ENCODE results near the gene OLFM4. TPM values are rescaled to one million over a fixed set of nuclear protein-coding genes. Genes with fewer than 3 reads are reported as not detected.

Gene OLFM4
- total and polyA plus RNA-seq, 2 of the 8 experiments (the other 6 are each of a cell fraction or from before 2014, with no cell fraction given), result not detected

- no peaks in the 10 kb centered on the region for H3K4me1 ChIP-seq (replicated peaks in 1 of 4; ENCODE audit: control insufficient read depth in 3 of 4, insufficient read depth in 4 of 4, low read length in 3 of 4)
- no peak overlapping the region for H2BK20ac ChIP-seq (ENCODE audit: low read length)
- ChIA-PET POLR2A (ENCODE audit: partially characterized antibody) (no interaction called here), CTCF (ENCODE audit: partially characterized antibody) (interaction anchor here (0.7 to 4.4 kb wide), 9 partner anchors 9 to 217 kb away, joined by 3 to 30 read pairs (median 4); no protein-coding TSS in a partner anchor)
- H2BK12ac ChIP-seq (ENCODE audit: low read depth, low read length), result no peak overlapping the region
- H4K5ac ChIP-seq (ENCODE audit: insufficient read length, low read depth, low read length), result no peak overlapping the region
- H2AK5ac ChIP-seq (ENCODE audit: low read depth, low read length), result no peak overlapping the region
- no peaks in the 10 kb centered on the region for H3K79me1 ChIP-seq (ENCODE audit: low read depth, low read length)
- no peak overlapping the region for H3K18ac ChIP-seq (ENCODE audit: extremely low read depth, low read length)
- 91% methylated on average over 4 of the region's 4 CpGs; no CpG with 5 or more reads in 1 of the 2 experiments for WGBS, 2 experiments (ENCODE audit: extremely low coverage in 1 of 2, insufficient coverage in 1 of 2, insufficient read length in 1 of 2, insufficient replicate concordance in 2 of 2, low coverage in 1 of 2, low lambda C conversion rate in 2 of 2, missing lambda C conversion rate in 1 of 2)
- no peak overlapping the region for H2BK120ac ChIP-seq (replicated peaks; ENCODE audit: low read depth, low read length)
- no peak overlapping the region for H3K14ac ChIP-seq (ENCODE audit: insufficient read length)
- H3K9me3 ChIP-seq (ENCODE audit: insufficient read depth in 2 of 2, low read depth in 1 of 2, low read length in 1 of 2), result no peaks in the 10 kb centered on the region
- no peak overlapping the region for H3K27ac ChIP-seq (ENCODE audit: low read depth, low read length)
- no peak for TF ChIP-seq BRCA1 (IDR thresholded peaks at IDR 0.05; ENCODE audit: low read depth, low read length)
- TF ChIP-seq CEBPB (IDR thresholded peaks at IDR 0.05; ENCODE audit: low read depth, low read length), result no peak
- no peak for TF ChIP-seq RAD21 (IDR thresholded peaks at IDR 0.05 in 1 of 2, conservative IDR thresholded peaks at IDR 0.05 in 1 of 2; ENCODE audit: low read depth in 2 of 2, low read length in 2 of 2)
- TF ChIP-seq RXRA (IDR thresholded peaks at IDR 0.05; ENCODE audit: insufficient read depth, low read depth, low read length), result no peak
- TF ChIP-seq POLR2A (IDR thresholded peaks at IDR 0.05; ENCODE audit: control extremely low read depth in 1 of 2, low read depth in 2 of 2, low read length in 2 of 2), result no peak
- TF ChIP-seq SAP30 (IDR thresholded peaks at IDR 0.05; ENCODE audit: insufficient read depth, insufficient replicate concordance, low read length), result no peak
- TF ChIP-seq SIN3A (conservative IDR thresholded peaks at IDR 0.05 in 1 of 2, IDR thresholded peaks at IDR 0.05 in 1 of 2; ENCODE audit: low read depth in 1 of 2, low read length in 2 of 2), result no peak
- no peak for TF ChIP-seq EP300 (IDR thresholded peaks at IDR 0.05; ENCODE audit: borderline replicate concordance in 1 of 2, low read depth in 2 of 2, low read length in 2 of 2)
- no peak for TF ChIP-seq CBX5 (IDR thresholded peaks at IDR 0.05; ENCODE audit: low read depth, low read length)
- no peak overlapping the region for H3K56ac ChIP-seq (replicated peaks; ENCODE audit: insufficient read length, low read depth, low read length)
- no peak for DNase-seq (ENCODE audit: low read depth in 1 of 2, low spot score in 2 of 2)
- H3K23ac ChIP-seq (ENCODE audit: insufficient read length), result no peak overlapping the region
- no peak overlapping the region for H2BK15ac ChIP-seq (ENCODE audit: low read length)
- no peak overlapping the region for H3K9ac ChIP-seq (replicated peaks in 1 of 4; ENCODE audit: extremely low read depth in 1 of 4, low read depth in 3 of 4, low read length in 3 of 4)
- no peak overlapping the region for H4K91ac ChIP-seq (replicated peaks; ENCODE audit: insufficient read length, low read length)
- H2BK5ac ChIP-seq (ENCODE audit: low read depth, low read length), result no peak overlapping the region
- no peaks in the 10 kb centered on the region for H3K79me2 ChIP-seq (ENCODE audit: control insufficient read depth in 1 of 2, insufficient read depth in 2 of 2, low read length in 2 of 2)
- no peak overlapping the region for H4K8ac ChIP-seq (ENCODE audit: extremely low read depth, insufficient read depth, low read length)
- H3K27me3 ChIP-seq (replicated peaks in 1 of 4; ENCODE audit: control insufficient read depth in 3 of 4, extremely low read depth in 1 of 4, insufficient read depth in 3 of 4, low read length in 3 of 4), result no peaks in the 10 kb centered on the region
- no peaks in the 10 kb centered on the region for H3K23me2 ChIP-seq (ENCODE audit: low read depth, low read length)
- H3K4me3 ChIP-seq (ENCODE audit: extremely low read depth in 1 of 4, insufficient read depth in 2 of 4, low read depth in 3 of 4, low read length in 4 of 4), result no peak overlapping the region
- H3K36me3 ChIP-seq (ENCODE audit: control insufficient read depth in 2 of 4, insufficient read depth in 4 of 4, low read length in 3 of 4), result no peaks in the 10 kb centered on the region
- H2AFZ ChIP-seq (ENCODE audit: low read length), result no peak overlapping the region
- FAIRE-seq, result no peak
- H3K4ac ChIP-seq (replicated peaks; ENCODE audit: insufficient read length, low read depth, low read length), result no peak overlapping the region
- H4K20me1 ChIP-seq (replicated peaks in 1 of 2; ENCODE audit: control insufficient read depth in 1 of 2, insufficient read depth in 2 of 2, low read length in 2 of 2), result no peaks in the 10 kb centered on the region
- H3K4me2 ChIP-seq (ENCODE audit: insufficient read depth in 1 of 2, low read depth in 2 of 2, low read length in 2 of 2), result no peak overlapping the region
These were observed 44.8 kb upstream of the OLFM4 start for GRCh38 chr13:52983836-52984235.
